Activated gamma-delta T cell treated with Interleukin-2 at 50 U/mL for 16 hours (primary cell): ENCODE results near the gene LRRC31.

Experiments
- DNase-seq: peaks from one replicate; pipeline ENCODE4 v3.0.0-alpha.2; 2020

Gene LRRC31

GRCh38 chr3:169861871-169862270 lies 7.9 kb downstream of the LRRC31 start:
- no peak for DNase-seq

DNA sequence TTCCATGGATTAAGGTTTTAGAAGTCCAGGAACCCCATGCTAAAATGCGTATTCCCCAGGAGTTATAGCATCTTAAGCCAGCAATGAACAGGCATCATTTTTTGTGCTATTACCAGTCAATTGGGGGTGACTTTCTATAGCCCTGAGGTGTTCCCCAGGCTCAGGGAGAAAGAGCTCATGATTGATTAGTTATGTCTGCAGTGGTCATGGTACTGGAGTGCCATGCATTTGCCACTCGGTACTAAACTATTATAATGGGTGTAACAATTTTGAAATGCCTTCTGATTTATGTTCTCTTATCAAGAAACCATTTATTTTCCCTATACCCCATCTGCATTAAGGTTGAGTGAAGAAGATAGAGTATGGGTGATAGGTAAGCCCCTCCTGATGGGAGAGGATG lies 11.9 kb downstream of the LRRC31 start:
- no peak for DNase-seq

- no peak for DNase-seq
Observed at GRCh38 chr3:169855514-169855913, 14.2 kb downstream of the LRRC31 start.

DNA sequence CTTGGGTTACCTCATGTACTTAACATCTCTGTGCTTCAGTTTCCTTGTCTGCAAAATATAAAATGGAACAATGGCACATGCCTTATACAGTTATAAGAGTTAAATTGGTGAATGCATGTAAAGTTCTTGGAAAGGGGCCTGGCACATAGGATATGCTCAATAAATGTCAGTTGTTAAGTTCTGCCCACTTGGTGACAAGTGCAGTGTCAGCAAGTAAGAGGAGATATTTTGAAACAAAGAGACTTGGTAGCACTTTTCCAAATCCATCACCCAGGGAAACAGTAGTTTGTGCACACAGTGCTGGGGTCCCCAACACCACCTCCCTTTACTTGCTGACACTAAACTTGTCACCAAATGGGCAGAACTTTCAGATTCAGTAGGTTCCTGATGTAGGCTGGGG lies 19.1 kb downstream of the LRRC31 start:
- no peak for DNase-seq

DNA sequence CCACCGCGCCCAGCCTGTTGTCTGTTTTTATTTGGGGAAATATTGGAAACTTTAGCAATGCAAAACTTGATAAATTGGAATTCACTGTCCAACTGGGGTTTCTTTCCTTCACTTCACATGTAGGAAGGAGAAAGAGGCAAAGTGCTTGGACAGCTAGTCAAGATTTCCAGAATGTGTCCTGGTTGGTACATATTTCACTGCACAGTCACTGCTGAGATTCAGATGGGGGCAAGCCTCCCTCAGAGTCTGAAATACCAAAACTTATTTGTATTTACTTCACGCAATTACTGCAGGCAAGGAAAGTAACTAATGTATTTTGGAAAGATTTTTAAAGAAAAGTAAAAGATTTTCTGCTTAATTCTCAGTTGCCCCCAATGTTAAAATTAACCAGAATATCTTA lies 21.0 kb downstream of the LRRC31 start:
- DNase-seq: no peak

GRCh38 chr3:169847896-169848295 lies 21.8 kb downstream of the LRRC31 start:
- DNase-seq: no peak

GRCh38 chr3:169846458-169847193 lies 23.1 kb downstream of the LRRC31 start:
- no peak for DNase-seq

- DNase-seq: no peak
Observed at GRCh38 chr3:169842960-169843359, 26.8 kb downstream of the LRRC31 start.

- DNase-seq: no peak
Observed at GRCh38 chr3:169841171-169841570, 28.6 kb downstream of the LRRC31 start.

- DNase-seq: no peak
Observed at GRCh38 chr3:169838511-169839030, 31.2 kb downstream of the LRRC31 start.

DNA sequence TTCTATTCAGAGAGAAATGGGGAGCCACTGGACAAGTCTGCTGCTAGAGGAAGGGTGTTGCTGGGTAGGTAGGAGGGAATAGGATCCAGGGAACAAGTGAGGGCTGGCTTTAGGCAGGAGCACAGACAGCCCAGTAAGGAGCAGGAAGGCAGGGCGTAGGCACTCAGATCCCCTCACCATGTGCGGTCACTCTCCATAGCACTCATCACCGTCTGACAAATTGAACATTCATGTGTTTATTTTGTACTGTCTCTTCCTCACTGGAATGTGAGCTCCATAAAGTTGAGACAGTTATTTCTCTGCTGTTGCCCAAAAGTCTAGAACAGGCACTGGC lies 32.8 kb downstream of the LRRC31 start:
- DNase-seq: no peak

DNA sequence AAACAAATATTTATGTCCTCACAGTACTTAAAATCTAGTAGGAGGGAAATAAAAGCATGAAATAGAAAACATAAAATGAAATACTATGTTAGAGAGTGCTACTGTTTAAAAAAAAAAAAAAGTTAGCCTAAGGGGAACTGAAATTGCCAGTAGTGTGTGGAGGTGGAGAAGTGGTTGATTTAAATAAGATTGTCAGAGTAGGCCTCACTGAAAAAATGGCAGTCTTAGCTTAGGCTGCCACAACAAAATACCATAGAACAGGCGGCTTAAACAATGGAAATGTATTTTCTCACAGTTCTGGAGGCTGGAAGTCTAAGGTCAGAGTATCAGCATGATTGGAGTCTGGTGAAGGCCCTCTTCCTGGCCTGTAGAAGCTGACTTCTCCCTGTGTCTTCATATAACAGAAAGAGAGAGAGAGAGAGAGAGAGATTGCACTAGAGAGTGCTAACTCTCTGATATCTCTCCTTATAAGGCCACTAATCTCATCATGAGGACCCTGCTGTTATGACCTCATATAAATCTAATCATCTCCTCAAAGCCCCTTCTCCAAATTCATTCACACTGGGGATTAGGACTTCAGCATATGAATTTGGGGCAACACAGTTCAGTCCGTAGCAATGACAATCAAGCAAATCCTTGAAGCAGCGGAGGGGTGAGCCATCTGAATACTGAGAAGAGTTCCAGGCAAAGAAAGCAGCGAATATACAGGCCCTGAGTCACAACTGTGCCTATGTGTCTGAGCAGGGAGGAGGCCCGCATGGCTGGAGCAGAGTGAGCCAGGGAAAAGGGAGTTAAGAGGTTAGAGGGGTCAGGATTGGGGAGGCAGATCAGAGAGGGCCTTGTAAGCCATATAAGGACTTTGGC lies 33.4 kb downstream of the LRRC31 start:
- DNase-seq: no peak

DNA sequence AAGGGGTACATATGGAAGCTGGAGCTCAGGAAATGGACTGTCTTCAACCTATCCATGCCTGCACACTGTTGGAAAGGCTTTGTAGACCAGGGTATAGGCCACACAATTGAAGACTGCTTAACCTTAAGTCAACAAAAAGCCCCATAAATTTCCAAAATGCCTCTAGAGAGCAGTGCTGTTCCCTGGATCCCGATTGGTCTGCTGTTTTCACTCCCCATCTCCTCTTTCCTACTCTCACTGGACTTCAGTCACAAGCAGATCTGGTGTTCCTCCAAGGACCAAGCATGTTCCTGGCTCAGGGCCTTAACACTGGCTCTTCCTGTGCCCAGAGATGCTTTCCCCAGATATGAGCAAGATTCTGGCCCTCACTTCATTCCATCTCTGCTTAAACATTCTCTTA lies 34.2 kb downstream of the LRRC31 start:
- no peak for DNase-seq

DNA sequence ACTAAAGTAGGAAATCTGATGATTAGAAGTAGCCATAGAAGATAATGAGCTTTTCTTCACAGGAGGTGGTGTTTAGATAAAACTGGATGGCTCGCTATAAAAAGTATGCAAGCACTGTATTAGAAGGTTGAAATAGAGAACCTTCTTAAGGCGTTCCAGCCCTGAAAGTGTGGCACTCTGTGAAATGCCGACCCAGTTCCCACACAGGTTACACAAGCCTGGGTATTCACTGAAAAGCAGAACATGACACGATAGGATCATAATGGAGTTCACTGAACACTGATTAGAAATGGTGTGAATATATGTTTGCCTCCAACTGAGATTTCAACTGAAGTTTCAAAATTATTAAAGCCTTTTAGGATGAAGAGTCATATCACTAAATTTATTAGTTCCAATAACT lies 42.0 kb downstream of the LRRC31 start:
- no peak for DNase-seq

DNA sequence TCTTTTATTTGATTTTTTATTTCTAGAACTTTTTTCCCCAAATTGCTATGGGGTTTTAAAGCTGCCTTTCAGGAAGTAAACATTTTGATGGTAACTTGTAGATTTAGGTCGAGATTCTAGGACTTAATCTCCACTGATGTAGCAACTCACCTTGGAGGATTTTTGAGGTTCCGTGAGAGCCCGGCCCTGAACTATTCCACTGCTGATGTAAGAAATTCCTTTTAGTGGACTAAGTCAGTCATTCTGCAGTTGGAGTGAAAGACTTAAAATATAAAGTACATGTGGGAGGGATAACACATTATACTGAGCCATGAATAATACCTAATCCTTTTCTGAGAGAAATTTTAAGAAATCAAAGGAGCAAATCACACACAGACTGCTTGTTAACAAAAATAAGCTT lies 44.4 kb downstream of the LRRC31 start:
- DNase-seq: no peak

DNA sequence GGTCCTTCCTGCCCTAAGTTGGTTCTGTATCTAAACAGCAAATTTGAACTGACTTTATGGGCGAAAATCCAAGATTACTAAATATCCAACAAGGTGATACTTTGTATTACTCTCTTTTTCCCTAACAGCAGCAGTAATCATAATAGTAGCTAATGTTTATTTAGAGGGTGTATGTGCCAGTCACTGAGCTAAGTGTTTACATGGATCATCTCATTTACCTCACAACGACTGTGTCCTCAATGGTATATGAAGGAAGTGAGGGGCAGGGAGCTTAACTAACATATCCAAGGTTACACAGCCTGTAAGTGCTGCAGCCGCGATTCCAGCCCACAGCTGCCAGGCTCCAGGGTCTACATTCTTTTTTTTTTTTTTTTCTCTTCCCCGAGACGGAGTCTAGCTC lies 46.8 kb downstream of the LRRC31 start:
- no peak for DNase-seq

- no peak for DNase-seq
Observed at GRCh38 chr3:169822540-169822939, 47.2 kb downstream of the LRRC31 start.

DNA sequence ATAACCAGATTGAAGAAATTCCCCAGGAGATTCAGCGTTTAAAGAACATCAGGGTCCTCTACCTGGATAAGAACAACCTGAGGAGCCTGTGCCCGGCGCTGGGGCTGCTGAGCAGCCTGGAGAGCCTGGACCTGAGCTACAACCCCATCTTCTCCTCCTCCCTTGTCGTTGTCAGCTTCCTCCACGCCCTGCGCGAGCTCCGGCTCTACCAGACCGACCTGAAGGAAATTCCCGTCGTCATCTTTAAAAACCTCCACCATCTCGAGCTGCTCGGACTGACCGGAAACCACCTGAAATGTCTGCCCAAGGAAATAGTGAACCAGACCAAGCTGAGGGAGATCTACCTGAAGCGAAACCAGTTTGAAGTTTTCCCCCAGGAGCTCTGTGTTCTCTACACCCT lies 47.6 kb downstream of the LRRC31 start:
- no peak for DNase-seq

DNA sequence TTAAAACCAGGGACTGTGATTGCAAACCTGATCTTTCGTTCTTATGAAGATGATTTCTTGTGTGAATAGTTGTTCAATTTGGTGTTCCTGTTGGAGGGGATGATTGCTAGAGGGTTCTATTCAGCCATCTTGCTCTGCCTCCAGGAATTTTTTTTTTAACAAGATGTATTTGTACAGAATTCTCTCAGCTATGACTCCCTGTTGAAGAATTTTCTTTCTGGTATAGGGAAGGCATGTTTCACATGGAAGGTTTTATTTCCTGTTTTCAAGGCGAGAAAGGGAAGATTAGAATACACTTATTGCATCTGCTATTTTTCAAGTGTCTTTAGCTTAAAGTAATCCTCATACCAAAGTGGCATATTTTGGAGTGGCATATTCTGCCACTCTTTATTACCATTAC lies 51.4 kb downstream of the LRRC31 start:
- DNase-seq: no peak

DNA sequence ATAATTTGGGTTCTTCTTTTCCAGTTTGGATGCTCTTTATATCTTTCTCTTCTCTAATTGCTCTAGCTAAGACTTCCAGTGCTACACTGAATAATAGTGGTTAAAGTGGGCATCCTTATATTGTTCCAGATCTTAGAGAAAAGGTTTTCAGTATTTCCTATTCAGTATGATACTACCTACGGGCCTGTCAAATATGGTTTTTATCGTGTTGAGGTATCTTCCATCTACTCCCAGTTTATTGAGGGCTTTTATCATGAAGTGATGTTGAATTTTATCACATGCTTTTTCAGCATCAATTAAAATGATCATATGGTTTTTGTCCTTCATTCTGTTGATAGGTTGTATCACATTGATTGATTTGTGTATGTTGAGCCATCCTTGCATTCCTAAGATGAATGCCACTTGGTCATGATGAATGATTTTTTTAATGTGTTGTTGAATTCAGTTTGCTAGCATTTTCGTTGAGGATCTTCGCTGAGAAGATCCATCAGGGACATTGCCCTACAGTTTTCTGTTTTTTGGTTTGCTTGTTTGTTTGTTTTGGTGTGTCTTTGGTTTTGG lies 54.1 kb downstream of the LRRC31 start:
- no peak for DNase-seq

DNA sequence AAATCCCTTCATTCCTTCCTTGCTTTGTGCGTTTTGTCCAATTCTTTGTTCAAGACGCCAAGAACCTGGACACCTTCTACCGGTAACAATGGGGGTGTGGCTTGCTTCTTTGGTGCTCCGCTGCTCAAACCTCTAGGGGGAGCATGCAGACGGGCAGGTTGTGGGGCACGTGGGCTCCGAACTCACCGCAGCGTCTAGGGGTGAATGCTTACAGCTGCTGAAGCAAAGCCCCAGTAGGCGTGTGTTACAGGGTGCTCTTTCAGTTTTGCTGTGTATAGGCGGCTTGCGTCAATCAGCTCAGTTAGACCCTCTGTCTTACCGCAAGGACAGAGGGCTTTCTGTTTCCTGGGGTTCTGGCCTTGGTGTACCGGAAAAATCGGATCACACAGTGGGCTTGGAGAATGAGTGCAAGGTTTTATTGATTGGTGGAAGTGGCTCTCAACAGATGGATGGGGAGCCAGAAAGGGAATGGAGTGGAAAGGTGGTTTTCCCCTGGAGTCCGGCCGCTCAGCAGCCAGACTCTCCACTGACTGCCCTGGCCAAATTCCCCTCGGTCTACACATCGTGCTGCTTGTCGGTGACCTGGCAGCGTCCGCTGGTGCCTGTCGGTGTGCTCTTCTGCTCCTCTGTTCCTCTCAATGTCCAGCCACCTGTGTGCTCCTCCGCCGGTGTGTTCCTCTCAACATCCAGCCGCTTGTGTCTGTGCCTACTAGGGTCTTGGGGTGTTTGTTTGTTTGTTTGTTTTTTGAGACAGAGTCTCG lies 55.8 kb downstream of the LRRC31 start:
- DNase-seq: peak; percentile 71

DNA sequence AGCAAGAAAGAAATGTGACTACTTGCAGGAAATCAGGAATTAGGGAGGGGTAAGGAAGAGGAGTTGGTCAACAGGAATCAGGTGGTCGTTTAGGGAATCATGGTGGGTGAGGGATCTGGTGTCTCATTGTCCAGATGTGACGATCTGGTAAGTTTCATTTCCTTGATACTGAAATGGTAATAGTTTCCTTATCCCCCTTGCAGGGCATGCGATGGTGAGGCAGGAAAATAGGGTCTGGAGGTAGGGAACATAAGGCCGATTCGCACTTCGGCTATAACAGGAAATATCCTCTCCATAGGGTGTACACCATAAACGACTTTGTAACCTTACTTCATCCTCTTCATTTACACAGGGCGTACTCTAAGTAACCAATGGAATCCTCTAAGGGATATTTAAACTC lies 56.5 kb downstream of the LRRC31 start:
- no peak for DNase-seq
